PC-3 (cell line): Measurements from ENCODE around the gene ANKRA2. TPM values are rescaled to one million over a fixed set of nuclear protein-coding genes. Genes with fewer than 3 reads are reported as not detected.

Experiments
- ATAC-seq: fragments of 200-7000 bp; cut with Tn5 transposase; 2 replicates; pipeline ENCODE4 v1.9.1; 2020; ENCODE audit warnings: mild to moderate bottlenecking, moderate library complexity
- BruUV-seq: library from RNA; stranded (reverse); fragments of 400-500 nt; replicated peaks from 2 replicates; lab custom pipeline; 2021; lab: Mats Ljungman, UMichigan
- CTCF ChIA-PET: fragments of 300-600 bp; sonication (Branson Sonifier 250); formaldehyde crosslinking; loops from one replicate; lab custom pipeline; 2022; ENCODE audit warnings: antibody characterized with exemption; lab: Charles Lee
- POLR2A ChIA-PET: fragments of 300-600 bp; sonication (Branson Sonifier 250); formaldehyde crosslinking; loops from one replicate; lab custom pipeline; 2022; ENCODE audit warnings: antibody characterized with exemption; ENCODE audit not compliant: unreplicated experiment; lab: Charles Lee
- DNase-seq: peaks from one replicate; pipeline ENCODE4 v3.0.0-alpha.2; 2015
- H2AFZ ChIP-seq: fragments of 300-600 bp; sonication (generic); 2 replicates; pipeline ENCODE4 v1.6.0; 2016; ENCODE audit warnings: antibody characterized with exemption, low read length
- H3F3A ChIP-seq: fragments of 300-600 bp; sonication (generic); one replicate; pipeline ENCODE4 v1.6.0; 2017; ENCODE audit warnings: antibody characterized with exemption, low read length, control low read depth, mild to moderate bottlenecking; ENCODE audit not compliant: unreplicated experiment
- H3K27ac ChIP-seq: fragments of 300-600 bp; sonication (generic); 2 replicates; pipeline ENCODE4 v1.5.1; 2016; ENCODE audit warnings: mild to moderate bottlenecking, low read length
- H3K27me3 ChIP-seq: fragments of 300-600 bp; sonication (generic); 2 replicates; pipeline ENCODE4 v1.6.1; 2016; ENCODE audit warnings: low read length, mixed read lengths
- H3K36me3 ChIP-seq: fragments of 300-600 bp; sonication (generic); 2 replicates; pipeline ENCODE4 v1.6.1; 2016; ENCODE audit warnings: low read depth, mixed run types, low read length, mixed read lengths
- H3K4me1 ChIP-seq: fragments of 300-600 bp; sonication (generic); 2 replicates; pipeline ENCODE4 v1.5.1; 2016; ENCODE audit warnings: low read length; ENCODE audit not compliant: insufficient read depth
- H3K4me2 ChIP-seq: fragments of 300-600 bp; sonication (generic); 2 replicates; pipeline ENCODE4 v1.6.0; 2016; ENCODE audit warnings: low read length
- H3K4me3 ChIP-seq: fragments of 300-600 bp; sonication (generic); 2 replicates; pipeline ENCODE4 v1.5.1; 2016; ENCODE audit warnings: mild to moderate bottlenecking, low read length, mixed read lengths
- H3K79me2 ChIP-seq: fragments of 300-600 bp; sonication (generic); 2 replicates; pipeline ENCODE4 v1.6.1; 2017; ENCODE audit warnings: low read length, mixed read lengths
- H3K9ac ChIP-seq: fragments of 300-600 bp; sonication (generic); 2 replicates; pipeline ENCODE4 v1.6.0; 2016; ENCODE audit warnings: mild to moderate bottlenecking, low read length
- H3K9me2 ChIP-seq: fragments of 300-600 bp; sonication (generic); replicated peaks from 2 replicates; pipeline ENCODE4 v1.6.1; 2016; ENCODE audit warnings: mixed run types, low read length, mixed read lengths
- H3K9me3 ChIP-seq: fragments of 300-600 bp; sonication (generic); 2 replicates; pipeline ENCODE4 v1.6.1; 2016; ENCODE audit warnings: low read length, mixed read lengths
- H4K20me1 ChIP-seq: fragments of 300-600 bp; sonication (generic); 2 replicates; pipeline ENCODE4 v1.6.1; 2016; ENCODE audit warnings: low read length, mixed read lengths
- CTCF ChIP-seq: fragments of 300-600 bp; sonication (generic); conservative IDR thresholded peaks from 2 replicates; pipeline ENCODE4 v1.5.1; 2017; ENCODE audit warnings: antibody characterized with exemption, low read depth, mild to moderate bottlenecking, low read length
- EZH2 ChIP-seq: fragments of 300-600 bp; sonication (generic); IDR thresholded peaks from one replicate; pipeline ENCODE4 v1.6.1; 2017; ENCODE audit warnings: antibody characterized with exemption, mild to moderate bottlenecking, low read length; ENCODE audit not compliant: unreplicated experiment
- EZH2phosphoT487 ChIP-seq: fragments of 300-600 bp; sonication (generic); IDR thresholded peaks from 2 replicates; pipeline ENCODE4 v1.6.1; 2018; ENCODE audit warnings: mild to moderate bottlenecking, antibody characterized with exemption, low read length, borderline replicate concordance
- intact Hi-C: fragments of 100-400 bp; cut with micrococcal nuclease; formaldehyde crosslinking; loops from 2 replicates; pipeline ENCODE4 v1.9.0; 2023
- total RNA-seq: library from RNA; depleted of rRNA; stranded (reverse); fragments of >200 nt; gene quantifications from 2 replicates; pipeline ENCODE4 v1.2.3, GENCODE V29; 2014

ANKRA2 gene
- total RNA-seq, 1 experiment from 2014 or later = 4.4 TPM

- Histone ChIP-seq H3F3A (no peaks in the 10 kb centered on the region), H3K9me3 (no peaks in the 10 kb centered on the region), H2AFZ (no peak overlapping the region), H3K9me2 (no peaks in the 10 kb centered on the region), H3K4me3 (no peak overlapping the region), H3K79me2 (no peaks in the 10 kb centered on the region), H3K27ac (no peak overlapping the region), H3K36me3 (no peaks in the 10 kb centered on the region), H3K4me1 (peaks cover 17% of the 10 kb centered on the region), H3K4me2 (no peak overlapping the region), H3K27me3 (no peaks in the 10 kb centered on the region), H4K20me1 (no peaks in the 10 kb centered on the region), H3K9ac (no peak overlapping the region)
- CTCF ChIA-PET = no interaction called here
- intact Hi-C loops = no loop called here
- no TSS peak for BruUV-seq
- DNase-seq = peak; percentile 62
- peak; percentile 46; the same call in 1 of the 2 replicates for ATAC-seq
- POLR2A ChIA-PET = interaction anchor here (0.6 kb wide), 1 partner anchor 1517 kb away, joined by 6 read pairs; no protein-coding TSS in a partner anchor
- TF ChIP-seq EZH2phosphoT487 (no peak), CTCF (peak; percentile 76), EZH2 (no peak)
Measured at GRCh38 chr5:73596705-73597328, 31.4 kb upstream of the ANKRA2 start.

GRCh38 chr5:73592551-73592950 is 27.1 kb upstream of the ANKRA2 start:
- H3K27me3 ChIP-seq = no peaks in the 10 kb centered on the region
- CTCF ChIA-PET = no interaction called here
- no peaks in the 10 kb centered on the region for H3K79me2 ChIP-seq
- no peaks in the 10 kb centered on the region for H3F3A ChIP-seq
- no peak overlapping the region for H3K27ac ChIP-seq
- no peak overlapping the region for H2AFZ ChIP-seq
- H3K4me3 ChIP-seq = no peak overlapping the region
- DNase-seq = peak; percentile 50
- no peaks in the 10 kb centered on the region for H3K9me2 ChIP-seq
- peaks cover 24% of the 10 kb centered on the region for H3K4me1 ChIP-seq
- H3K9me3 ChIP-seq = no peaks in the 10 kb centered on the region
- POLR2A ChIA-PET = no interaction called here
- no peaks in the 10 kb centered on the region for H3K36me3 ChIP-seq
- no TSS peak for BruUV-seq
- intact Hi-C loops = loop anchor here (5.0 kb wide), 1 partner anchor 45 kb away; no protein-coding TSS in a partner anchor
- H3K9ac ChIP-seq = no peak overlapping the region
- H3K4me2 ChIP-seq = peak overlapping the region; percentile 22; the same call in 1 of the 2 replicates
- no peaks in the 10 kb centered on the region for H4K20me1 ChIP-seq
- no peak for TF ChIP-seq EZH2phosphoT487
- no peak for TF ChIP-seq EZH2
- TF ChIP-seq CTCF = no peak
- ATAC-seq = no peak
